HepG2 (cell line): Measurements from ENCODE around the gene FBLN5. TPM values are rescaled to one million over a fixed set of nuclear protein-coding genes. Genes with fewer than 3 reads are reported as not detected.

ENCODE experiments used
- ATAC-seq: fragments of 200-7000 bp; cut with Tn5 transposase; 3 replicates; pipeline ENCODE4 v1.9.1; 2020; ENCODE audit warnings: mild to moderate bottlenecking, moderate library complexity
- BruUV-seq: library from RNA; stranded (reverse); fragments of 400-500 nt; replicated peaks from 2 replicates; lab custom pipeline; 2021; lab: Mats Ljungman, UMichigan
- CTCF ChIA-PET: fragments of 300-600 bp; formaldehyde crosslinking; extraction: SDS; loops from one replicate; lab custom pipeline; 2021; ENCODE audit warnings: low total read pairs, inconsistent platforms, low intra/inter-chr PET ratio; lab: Yijun Ruan, JAX
- POLR2A ChIA-PET: fragments of 350-600 bp; sonication (Branson Sonifier 250); formaldehyde crosslinking; loops from one replicate; lab custom pipeline; 2020; ENCODE audit warnings: antibody characterized with exemption, inconsistent platforms; lab: Yijun Ruan, JAX
- DNase-seq: peaks from one replicate; pipeline ENCODE4 v3.0.0-alpha.2; 2015; ENCODE audit warnings: low spot score
- FAIRE-seq: peaks from 3 replicates; lab custom pipeline; 2011; peaks lifted over from hg19 to GRCh38; lab: Jason Lieb, UNC
- H2AFZ ChIP-seq: one replicate; pipeline ENCODE4 v1.6.1; 2011; ENCODE audit warnings: low read length, inconsistent platforms
- H3K27ac ChIP-seq: fragments of 300-600 bp; 3 replicates; pipeline ENCODE4 v1.8.0; 2011; ENCODE audit warnings: mixed run types, mild to moderate bottlenecking, mixed read lengths, low read length, inconsistent platforms; ENCODE audit not compliant: insufficient read depth; ENCODE audit errors: extremely low read length
- H3K27me3 ChIP-seq, 2 experiments: fragments of 200-600 bp in 1 of 2; 2 replicates in 1 of 2; 3 replicates in 1 of 2; pipeline versions ENCODE4 v1.6.0 to v1.8.0; 2011; ENCODE audit warnings: low read length in 2 of 2, mild to moderate bottlenecking in 2 of 2, moderate library complexity in 2 of 2, inconsistent platforms in 1 of 2; ENCODE audit not compliant: insufficient read depth in 2 of 2, control insufficient read depth in 1 of 2
- H3K36me3 ChIP-seq, 2 experiments: fragments of 200-600 bp in 1 of 2; replicated peaks in 1 of 2; 2 replicates in 1 of 2; 3 replicates in 1 of 2; pipeline versions ENCODE4 v1.5.1 to v1.8.0; 2011; ENCODE audit warnings: low read length in 2 of 2, inconsistent platforms in 1 of 2; ENCODE audit not compliant: insufficient read depth in 2 of 2, control insufficient read depth in 1 of 2
- H3K4me1 ChIP-seq: 2 replicates; pipeline ENCODE4 v1.5.1; 2012; ENCODE audit warnings: low read length, inconsistent platforms; ENCODE audit not compliant: insufficient read depth
- H3K4me2 ChIP-seq: 2 replicates; pipeline ENCODE4 v1.6.0; 2011; ENCODE audit warnings: low read depth, low read length, inconsistent platforms
- H3K4me3 ChIP-seq, 3 experiments: fragments of 200-600 bp in 1 of 3; sonication (generic), shearing (Covaris generic) in 1 of 3; replicated peaks in 1 of 3; 2 replicates each; pipeline ENCODE4 v1.5.1; 2011 to 2016; ENCODE audit warnings: low read length in 3 of 3, inconsistent platforms in 2 of 3, low read depth in 2 of 3, mild to moderate bottlenecking in 2 of 3, control low read depth in 1 of 3, mixed read lengths in 1 of 3; ENCODE audit not compliant: insufficient read depth in 1 of 3
- H3K79me2 ChIP-seq: one replicate; pipeline ENCODE4 v1.6.1; 2011; ENCODE audit warnings: low read length, inconsistent platforms; ENCODE audit not compliant: insufficient read depth
- H3K9ac ChIP-seq: 2 replicates; pipeline ENCODE4 v1.6.0; 2011; ENCODE audit warnings: mild to moderate bottlenecking, low read depth, low read length, inconsistent platforms; ENCODE audit not compliant: insufficient read depth
- H3K9me3 ChIP-seq: 2 replicates; pipeline ENCODE4 v1.5.1; 2012; ENCODE audit warnings: mild to moderate bottlenecking, low read length
- H4K20me1 ChIP-seq: 2 replicates; pipeline ENCODE4 v1.6.0; 2011; ENCODE audit warnings: inconsistent platforms, mild to moderate bottlenecking, low read length, moderate library complexity; ENCODE audit not compliant: insufficient read depth
- ELK4 ChIP-seq: sonication (generic); formaldehyde crosslinking; IDR thresholded peaks from 2 replicates; pipeline ENCODE4 v1.9.0; 2021; ENCODE audit warnings: missing genetic modification reagents, borderline replicate concordance
- RERE ChIP-seq: IDR thresholded peaks from 2 replicates; pipeline ENCODE4 v1.6.1; 2016; ENCODE audit warnings: low read depth, missing genetic modification reagents, missing compliant biosample characterization
- SMAD1 ChIP-seq: sonication (generic); formaldehyde crosslinking; IDR thresholded peaks from 2 replicates; pipeline ENCODE4 v1.4.0; 2020; ENCODE audit warnings: missing genetic modification reagents, low read depth, mild to moderate bottlenecking, borderline replicate concordance
- THYN1 ChIP-seq: sonication (generic); formaldehyde crosslinking; IDR thresholded peaks from 2 replicates; pipeline ENCODE4 v1.8.1; 2023; ENCODE audit warnings: low read depth, mild to moderate bottlenecking, moderate library complexity, missing genetic modification reagents, borderline replicate concordance
- ZFP62 ChIP-seq: sonication (generic); formaldehyde crosslinking; IDR thresholded peaks from 2 replicates; pipeline ENCODE4 v1.4.0; 2020; ENCODE audit warnings: missing genetic modification reagents
- ZNF124 ChIP-seq: sonication (generic); formaldehyde crosslinking; IDR thresholded peaks from 2 replicates; pipeline ENCODE4 v1.4.0; 2020; ENCODE audit warnings: missing genetic modification reagents
- ZNF607 ChIP-seq: sonication (generic); formaldehyde crosslinking; IDR thresholded peaks from 2 replicates; pipeline ENCODE4 v1.5.1; 2020; ENCODE audit warnings: missing genetic modification reagents, mild to moderate bottlenecking, borderline replicate concordance
- WGBS: methylation state at CpG from one replicate; pipeline ENCODE4 v1.1.6; 2017; ENCODE audit warnings: low lambda C conversion rate; 5-methylcytosine and 5-hydroxymethylcytosine counted together
- in situ Hi-C: cut with HindIII; loops from 2 replicates; pipeline ENCODE4 v1.10.0; 2017; ENCODE audit warnings: low pct_unique_long_range_greater_than_20kb; ENCODE audit not compliant: extremely low pct_ligation_motif_present
- intact Hi-C: fragments of 100-400 bp; cut with micrococcal nuclease; formaldehyde crosslinking; loops from one replicate; pipeline ENCODE4 v1.10.0; 2022; ENCODE audit not compliant: unreplicated experiment
- polyA plus RNA-seq, 8 experiments: library from polyadenylated mRNA; depleted of rRNA in 3 of 8; stranded (reverse) in 7 of 8; unstranded in 1 of 8; fragments of >200 nt; fragmentation: Illumina TruSeq in 4 of 8; extraction: Trizol in 4 of 8; gene quantifications; 2 replicates each; pipeline versions ENCODE4 v1.2.1 to v1.2.3, GENCODE V29; 2011 to 2016; ENCODE audit warnings: low read depth in 4 of 8, missing spikeins in 1 of 8, mixed read lengths in 1 of 8; ENCODE audit not compliant: insufficient read depth in 1 of 8
- total RNA-seq, 5 experiments: library from RNA; depleted of rRNA; stranded (reverse); fragments of >200 nt; fragmentation: Illumina TruSeq; extraction: Trizol; gene quantifications; 2 replicates each; pipeline ENCODE4 v1.2.3, GENCODE V29; 2016; ENCODE audit warnings: low read depth in 1 of 5

Gene FBLN5
- total and polyA plus RNA-seq, 2 of the 13 experiments (the other 11 are each of a cell fraction or from before 2014, with no cell fraction given), result 0.38 to 0.77 TPM

GRCh38 chr14:91873471-91874415 is 73.8 kb downstream of the FBLN5 start (continued):
- no peak for TF ChIP-seq ELK4 (CRISPR knock-in tag)
- no peak for TF ChIP-seq ZNF124 (CRISPR knock-in tag)

GRCh38 chr14:91872517-91873470 is 74.7 kb downstream of the FBLN5 start:
- no peak overlapping the region for H3K9ac ChIP-seq
- POLR2A ChIA-PET, result no interaction called here

More at GRCh38 chr14:91872517-91873470, 74.7 kb downstream of the FBLN5 start:
- no peak overlapping the region for H3K4me3 ChIP-seq
- FAIRE-seq, result no peak
- H3K27ac ChIP-seq, result no peak overlapping the region
- peaks cover 41% of the 10 kb centered on the region for H3K4me1 ChIP-seq
- H3K9me3 ChIP-seq, result no peaks in the 10 kb centered on the region
- intact Hi-C loops (no loop called here), in situ Hi-C loops (no loop called here)
- no peak for TF ChIP-seq RERE (CRISPR knock-in tag)
- TF ChIP-seq ZNF607, result no peak
- no peak for TF ChIP-seq ZFP62 (CRISPR knock-in tag)
- no peak for TF ChIP-seq SMAD1 (CRISPR knock-in tag)
- TF ChIP-seq THYN1 (CRISPR knock-in tag), result no peak
- no peak for DNase-seq
- BruUV-seq, result no TSS peak
- ATAC-seq, result no peak
- no peak overlapping the region for H2AFZ ChIP-seq
- 70% methylated on average over 13 of the region's 15 CpGs for WGBS
- H4K20me1 ChIP-seq, result no peaks in the 10 kb centered on the region
- H3K27me3 ChIP-seq, result 0 out of 5 replicates have a peak, but pooled peaks cover 0 to 2% of the 10 kb centered on the region in 2 experiments
- no peaks in the 10 kb centered on the region for H3K79me2 ChIP-seq
- no peak overlapping the region for H3K4me2 ChIP-seq
- CTCF ChIA-PET, result no interaction called here
- H3K36me3 ChIP-seq, result no peaks in the 10 kb centered on the region
